ENCODE data around the gene DGCR6L.
"Not testable (repeated sequence)": the region's sequence is repeated elsewhere in the genome, so short reads cannot be mapped to it uniquely, and the experiment has no call there.

DGCR6L gene

GRCh38 chr22:20276468-20276867, 43.4 kb downstream of the DGCR6L start:
- H3K4me3 ChIP-seq (ENCODE audit: low read length), result no peak overlapping the region
- no peak for DNase-seq (ENCODE audit: low read depth)
- TF ChIP-seq, protein P1, sequence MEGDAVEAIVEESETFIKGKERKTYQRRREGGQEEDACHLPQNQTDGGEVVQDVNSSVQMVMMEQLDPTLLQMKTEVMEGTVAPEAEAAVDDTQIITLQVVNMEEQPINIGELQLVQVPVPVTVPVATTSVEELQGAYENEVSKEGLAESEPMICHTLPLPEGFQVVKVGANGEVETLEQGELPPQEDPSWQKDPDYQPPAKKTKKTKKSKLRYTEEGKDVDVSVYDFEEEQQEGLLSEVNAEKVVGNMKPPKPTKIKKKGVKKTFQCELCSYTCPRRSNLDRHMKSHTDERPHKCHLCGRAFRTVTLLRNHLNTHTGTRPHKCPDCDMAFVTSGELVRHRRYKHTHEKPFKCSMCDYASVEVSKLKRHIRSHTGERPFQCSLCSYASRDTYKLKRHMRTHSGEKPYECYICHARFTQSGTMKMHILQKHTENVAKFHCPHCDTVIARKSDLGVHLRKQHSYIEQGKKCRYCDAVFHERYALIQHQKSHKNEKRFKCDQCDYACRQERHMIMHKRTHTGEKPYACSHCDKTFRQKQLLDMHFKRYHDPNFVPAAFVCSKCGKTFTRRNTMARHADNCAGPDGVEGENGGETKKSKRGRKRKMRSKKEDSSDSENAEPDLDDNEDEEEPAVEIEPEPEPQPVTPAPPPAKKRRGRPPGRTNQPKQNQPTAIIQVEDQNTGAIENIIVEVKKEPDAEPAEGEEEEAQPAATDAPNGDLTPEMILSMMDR (conservative IDR thresholded peaks at IDR 0.05; ENCODE audit: low read depth, low read length), result no peak

GRCh38 chr22:20275836-20276235, 44.0 kb downstream of the DGCR6L start:
- no peak for DNase-seq (ENCODE audit: low read depth)
- TF ChIP-seq, protein P1 (conservative IDR thresholded peaks at IDR 0.05; ENCODE audit: low read depth, low read length), result no peak
- no peak overlapping the region for H3K4me3 ChIP-seq (ENCODE audit: low read length)

GRCh38 chr22:20275325-20275724, 44.5 kb downstream of the DGCR6L start:
- not testable (repeated sequence) for H3K4me3 ChIP-seq (ENCODE audit: low read length); DNase-seq (ENCODE audit: low read depth)

- not testable (repeated sequence) for DNase-seq (ENCODE audit: low read depth); H3K4me3 ChIP-seq (ENCODE audit: low read length)
Observed at GRCh38 chr22:20274374-20274773, 45.5 kb downstream of the DGCR6L start.

DNA sequence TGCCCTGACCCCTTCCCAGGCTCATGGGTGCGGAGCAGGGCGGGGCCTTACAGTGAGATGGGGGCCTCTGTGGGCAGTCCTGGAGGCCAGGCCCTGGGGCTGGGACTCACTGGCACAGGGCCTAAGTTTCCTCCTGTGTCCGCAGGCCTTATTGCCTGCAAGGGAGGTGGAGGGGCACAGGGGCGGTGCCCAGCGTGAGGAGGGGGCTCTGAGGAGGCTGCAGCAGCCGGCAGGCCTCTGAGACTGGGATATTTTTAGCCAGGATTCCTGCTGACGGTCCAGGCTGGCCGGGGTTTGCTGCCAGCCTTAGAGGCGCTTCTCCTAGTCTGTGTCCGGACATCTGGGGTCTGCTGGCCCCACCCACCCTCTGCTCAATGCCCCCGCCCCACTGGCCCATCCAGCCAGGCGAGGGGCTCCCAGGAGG, 46.1 kb downstream of the DGCR6L start:
- TF ChIP-seq, protein P1 (conservative IDR thresholded peaks at IDR 0.05; ENCODE audit: low read depth, low read length), result no peak
- no peak for DNase-seq (ENCODE audit: low read depth)
- no peak overlapping the region for H3K4me3 ChIP-seq (ENCODE audit: low read length)

GRCh38 chr22:20272700-20273099, 47.2 kb downstream of the DGCR6L start:
- no peak overlapping the region for H3K4me3 ChIP-seq (ENCODE audit: low read length)
- TF ChIP-seq, protein P1 (conservative IDR thresholded peaks at IDR 0.05; ENCODE audit: low read depth, low read length), result no peak

GRCh38 chr22:20272174-20272573, 47.7 kb downstream of the DGCR6L start:
- no peak overlapping the region for H3K4me3 ChIP-seq (ENCODE audit: low read length)
- DNase-seq (ENCODE audit: low read depth), result no peak
- TF ChIP-seq, protein P1 (conservative IDR thresholded peaks at IDR 0.05; ENCODE audit: low read depth, low read length), result no peak

More at GRCh38 chr22:20272700-20273099, 47.2 kb downstream of the DGCR6L start:
- no peak for DNase-seq (ENCODE audit: low read depth)

GRCh38 chr22:20271114-20271994, 48.5 kb downstream of the DGCR6L start:
- no peak overlapping the region for H3K4me3 ChIP-seq (ENCODE audit: low read length)
- no peak for DNase-seq (ENCODE audit: low read depth)
- TF ChIP-seq, protein P1 (conservative IDR thresholded peaks at IDR 0.05; ENCODE audit: low read depth, low read length), result no peak

- not testable (repeated sequence) for DNase-seq (ENCODE audit: low read depth); H3K4me3 ChIP-seq (ENCODE audit: low read length)
Observed at GRCh38 chr22:20270190-20271113, 49.4 kb downstream of the DGCR6L start.

DNA sequence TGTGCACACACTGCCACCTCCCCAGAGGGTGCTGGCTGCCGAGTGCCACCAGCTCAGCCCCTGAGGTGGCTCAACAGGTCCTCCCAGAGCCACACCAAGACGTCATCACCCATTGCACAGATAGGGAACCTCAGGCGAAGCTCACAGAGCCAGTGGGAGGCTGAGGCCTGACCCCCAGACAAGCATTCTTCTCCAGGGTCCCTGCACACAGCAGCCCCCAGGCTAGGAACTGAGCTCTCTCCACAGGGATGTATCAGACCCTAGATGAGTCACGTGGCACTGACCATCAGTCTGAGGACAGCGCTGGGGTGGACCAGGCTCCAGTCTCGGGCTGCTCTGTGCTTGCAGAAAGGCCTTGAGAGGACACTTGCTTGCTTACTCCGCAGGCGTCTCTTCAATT, 50.2 kb downstream of the DGCR6L start:
- DNase-seq (ENCODE audit: low read depth); H3K4me3 ChIP-seq (ENCODE audit: low read length): not testable (repeated sequence)

- not testable (repeated sequence) for H3K4me3 ChIP-seq (ENCODE audit: low read length); DNase-seq (ENCODE audit: low read depth)
Observed at GRCh38 chr22:20269201-20269600, 50.7 kb downstream of the DGCR6L start.
